Uterus (tissue), 2 donors: ENCODE measurements around the gene GPR148.
"Not testable (repeated sequence)": the region's sequence is repeated elsewhere in the genome, so short reads cannot be mapped to it uniquely, and the experiment has no call there.

Source experiments
- POLR2A ChIP-seq, 2 donors: fragments of 450-650 bp; IDR thresholded peaks; one replicate each; pipeline ENCODE4 v1.6.1; 2016; ENCODE audit warnings: antibody characterized with exemption in 2 of 2, mild to moderate bottlenecking in 1 of 2, moderate library complexity in 1 of 2
- TF ChIP-seq, protein P1 (sequence below), 4 experiments: fragments of 200-600 bp in 2 of 4; fragments of 450-650 bp in 2 of 4; sonication (generic) in 2 of 4; IDR thresholded peaks; one replicate each; pipeline ENCODE4 v1.5.1; 2016 to 2019; ENCODE audit warnings: antibody characterized with exemption in 4 of 4, mild to moderate bottlenecking in 2 of 4, moderate library complexity in 1 of 4

DNA sequence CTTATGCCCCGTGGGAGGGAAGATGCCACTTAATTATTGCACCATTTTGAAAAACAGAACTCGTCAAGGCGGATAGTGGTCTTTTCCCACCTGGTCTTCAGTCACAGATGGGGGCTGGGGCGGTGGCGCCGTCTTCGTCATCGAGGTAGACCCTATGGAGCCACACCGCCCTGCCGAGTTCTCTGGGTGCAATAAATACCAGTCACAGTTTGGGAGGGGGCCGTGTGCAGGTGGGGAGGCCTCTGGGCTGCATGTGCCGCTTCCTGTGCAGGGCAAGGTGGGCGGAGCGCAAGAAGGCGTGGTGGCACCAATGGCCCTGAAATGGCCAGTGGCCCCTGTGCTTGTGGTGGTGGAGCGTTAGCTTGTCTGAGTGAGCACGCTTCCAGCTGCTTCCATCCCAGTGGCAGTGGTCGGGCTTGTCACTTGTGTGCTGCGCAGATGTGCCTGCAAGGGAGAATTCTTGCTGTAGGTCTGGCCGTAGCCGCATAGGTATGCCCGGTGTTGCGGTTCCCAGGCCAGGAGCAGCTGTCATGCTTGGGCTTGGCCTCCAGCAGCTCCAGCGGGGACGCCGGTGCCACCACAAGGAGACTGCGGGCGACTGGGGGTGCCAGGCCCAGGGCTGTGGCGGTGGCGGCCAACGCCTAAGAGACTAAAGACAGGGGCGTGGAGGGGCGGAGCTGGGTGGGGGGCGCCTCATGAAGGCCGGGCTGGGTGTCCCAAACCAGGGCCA lies 36.7 kb upstream of the GPR148 start:
- not testable (repeated sequence) for TF ChIP-seq POLR2A (IDR thresholded peaks at IDR 0.05)
- TF ChIP-seq, protein P1, sequence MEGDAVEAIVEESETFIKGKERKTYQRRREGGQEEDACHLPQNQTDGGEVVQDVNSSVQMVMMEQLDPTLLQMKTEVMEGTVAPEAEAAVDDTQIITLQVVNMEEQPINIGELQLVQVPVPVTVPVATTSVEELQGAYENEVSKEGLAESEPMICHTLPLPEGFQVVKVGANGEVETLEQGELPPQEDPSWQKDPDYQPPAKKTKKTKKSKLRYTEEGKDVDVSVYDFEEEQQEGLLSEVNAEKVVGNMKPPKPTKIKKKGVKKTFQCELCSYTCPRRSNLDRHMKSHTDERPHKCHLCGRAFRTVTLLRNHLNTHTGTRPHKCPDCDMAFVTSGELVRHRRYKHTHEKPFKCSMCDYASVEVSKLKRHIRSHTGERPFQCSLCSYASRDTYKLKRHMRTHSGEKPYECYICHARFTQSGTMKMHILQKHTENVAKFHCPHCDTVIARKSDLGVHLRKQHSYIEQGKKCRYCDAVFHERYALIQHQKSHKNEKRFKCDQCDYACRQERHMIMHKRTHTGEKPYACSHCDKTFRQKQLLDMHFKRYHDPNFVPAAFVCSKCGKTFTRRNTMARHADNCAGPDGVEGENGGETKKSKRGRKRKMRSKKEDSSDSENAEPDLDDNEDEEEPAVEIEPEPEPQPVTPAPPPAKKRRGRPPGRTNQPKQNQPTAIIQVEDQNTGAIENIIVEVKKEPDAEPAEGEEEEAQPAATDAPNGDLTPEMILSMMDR (IDR thresholded peaks at IDR 0.05) = not testable (repeated sequence)
